H7 (cell line): ENCODE results near the gene SRSF8. TPM values are rescaled to one million over a fixed set of nuclear protein-coding genes. Genes with fewer than 3 reads are reported as not detected.
"Not testable (repeated sequence)": the region's sequence is repeated elsewhere in the genome, so short reads cannot be mapped to it uniquely, and the experiment has no call there.

Experiments used
- DNase-seq: peaks from one replicate; pipeline ENCODE4 v3.0.0; 2012
- H3K27me3 ChIP-seq: 2 replicates; pipeline ENCODE4 v1.6.0; 2011; ENCODE audit warnings: mild to moderate bottlenecking, low read length; ENCODE audit not compliant: control insufficient read depth, insufficient read depth
- H3K36me3 ChIP-seq: replicated peaks from 2 replicates; pipeline ENCODE4 v1.5.1; 2011; ENCODE audit warnings: low read length; ENCODE audit not compliant: control insufficient read depth, insufficient read depth
- H3K4me3 ChIP-seq: 2 replicates; pipeline ENCODE4 v1.5.1; 2011; ENCODE audit warnings: low read depth, mild to moderate bottlenecking, control low read depth, low read length, moderate library complexity; ENCODE audit not compliant: insufficient read depth
- total RNA-seq: library from RNA; depleted of rRNA; stranded (reverse); fragments of >200 nt; shearing (Covaris generic); gene quantifications from 2 replicates; pipeline ENCODE4 v1.2.3, GENCODE V29; 2014; rRNA removed

The SRSF8 gene, protein sequence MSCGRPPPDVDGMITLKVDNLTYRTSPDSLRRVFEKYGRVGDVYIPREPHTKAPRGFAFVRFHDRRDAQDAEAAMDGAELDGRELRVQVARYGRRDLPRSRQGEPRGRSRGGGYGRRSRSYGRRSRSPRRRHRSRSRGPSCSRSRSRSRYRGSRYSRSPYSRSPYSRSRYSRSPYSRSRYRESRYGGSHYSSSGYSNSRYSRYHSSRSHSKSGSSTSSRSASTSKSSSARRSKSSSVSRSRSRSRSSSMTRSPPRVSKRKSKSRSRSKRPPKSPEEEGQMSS
- total RNA-seq, result 11.6 and 15.2 TPM in 2 replicates

DNA sequence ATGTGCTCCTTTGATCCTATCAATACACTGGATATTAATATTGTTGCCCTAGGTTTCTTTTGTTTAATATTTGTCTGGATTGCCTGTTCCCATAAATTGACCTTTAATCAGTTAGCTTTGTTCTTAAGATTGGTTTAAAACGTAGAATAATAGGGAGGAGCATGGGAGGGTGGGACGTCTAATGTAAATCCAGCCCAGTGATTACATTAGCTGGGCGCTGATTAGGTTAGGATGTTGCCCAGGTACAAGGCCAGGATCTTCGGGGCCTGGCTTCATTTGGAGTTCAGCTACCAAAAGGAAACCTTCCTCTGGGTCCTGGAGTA, at the start of gene SRSF8:
TSS of gene SRSF8 (plus strand) at position 204 of the 323 bp plus-strand sequence. CDS start 308 bp downstream, outside the sequence.
- no peak for DNase-seq

DNA sequence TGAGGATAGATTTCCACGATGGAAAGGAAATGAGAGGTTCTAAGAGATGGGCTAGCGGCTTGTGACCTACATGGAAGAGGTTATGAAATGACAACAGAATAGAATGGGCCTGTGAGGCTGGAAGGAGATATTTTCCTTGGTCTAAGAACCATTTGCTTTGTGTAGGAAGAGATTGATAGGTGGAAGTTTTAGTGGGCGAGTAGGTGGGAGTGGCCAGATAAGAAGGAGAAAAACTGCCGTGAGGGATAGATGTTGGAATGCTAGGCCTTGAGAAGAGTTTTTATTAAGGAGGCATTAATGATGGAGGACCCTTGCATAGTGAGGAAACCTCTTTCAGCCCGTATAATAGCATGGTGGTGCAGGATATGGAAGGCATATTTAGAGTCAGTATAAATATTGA, 45.3 kb upstream of the SRSF8 start:
- not testable (repeated sequence) for DNase-seq, H3K36me3 ChIP-seq, H3K27me3 ChIP-seq, H3K4me3 ChIP-seq

More for the DNA sequence above, at the start of gene SRSF8:
- Histone ChIP-seq H3K27me3 (no peaks in the 10 kb centered on the region), H3K4me3 (peak within 1 kb of the TSS; percentile 70), H3K36me3 (no peaks in the 10 kb centered on the region)

DNA sequence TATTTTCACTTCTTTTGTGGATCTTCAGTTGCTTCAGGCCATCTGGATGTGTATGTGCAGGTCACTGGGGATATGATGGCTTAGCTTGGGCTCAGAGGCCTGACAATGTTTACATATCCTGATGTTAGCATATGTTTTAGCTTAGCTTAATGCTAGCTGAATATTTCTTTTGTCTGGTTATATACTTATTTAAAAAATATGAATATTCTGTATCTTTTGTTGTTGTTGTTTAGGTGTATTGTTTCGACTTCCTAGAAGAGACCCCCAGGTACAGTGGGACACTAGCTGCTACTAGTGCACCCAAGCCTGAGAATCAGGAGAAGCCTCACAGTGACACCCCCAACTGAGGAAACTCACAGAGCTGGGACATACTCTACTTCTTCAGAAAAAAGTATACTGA, 41.8 kb upstream of the SRSF8 start, which contains the start of gene KDM4E:
TSS of gene KDM4E (plus strand) at position 301 of the 400 bp plus-strand sequence. CDS start 300 bp downstream, outside the sequence.
- no peak for DNase-seq
- Histone ChIP-seq H3K4me3 (no peak within 1 kb of the TSS), H3K36me3 (no peaks in the 10 kb centered on the region), H3K27me3 (no peaks in the 10 kb centered on the region)

DNA sequence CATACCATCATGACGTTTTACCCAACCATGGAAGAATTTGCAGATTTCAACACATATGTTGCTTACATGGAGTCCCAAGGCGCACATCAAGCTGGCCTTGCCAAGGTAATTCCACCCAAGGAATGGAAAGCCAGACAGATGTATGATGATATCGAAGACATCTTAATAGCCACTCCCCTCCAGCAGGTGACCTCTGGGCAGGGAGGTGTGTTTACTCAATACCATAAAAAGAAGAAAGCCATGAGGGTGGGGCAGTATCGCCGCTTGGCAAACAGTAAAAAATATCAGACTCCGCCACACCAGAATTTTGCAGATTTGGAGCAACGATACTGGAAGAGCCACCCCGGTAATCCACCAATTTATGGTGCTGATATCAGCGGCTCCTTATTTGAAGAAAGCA, 41.1 kb upstream of the SRSF8 start:
- H3K27me3 ChIP-seq, DNase-seq, H3K36me3 ChIP-seq, H3K4me3 ChIP-seq: not testable (repeated sequence)

DNA sequence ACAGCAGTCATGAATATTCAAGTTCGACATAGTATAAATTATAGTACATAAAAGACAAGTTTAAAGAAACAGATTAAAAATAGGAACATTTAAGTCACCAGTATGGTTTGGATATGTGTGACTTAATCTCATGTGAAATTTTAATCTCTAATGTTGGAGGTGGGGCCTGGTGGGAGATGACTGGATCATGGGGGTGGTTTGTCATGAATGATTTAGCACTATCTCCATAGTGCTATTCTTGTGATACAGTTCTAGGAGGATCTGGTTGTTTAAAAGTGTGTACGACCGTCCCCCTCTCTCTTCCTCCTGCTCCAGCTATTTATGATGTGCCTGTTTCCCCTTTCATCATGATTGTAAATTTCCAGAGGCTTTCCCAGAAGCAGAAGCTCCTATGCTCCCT, 38.4 kb upstream of the SRSF8 start:
- no peak for DNase-seq

DNA sequence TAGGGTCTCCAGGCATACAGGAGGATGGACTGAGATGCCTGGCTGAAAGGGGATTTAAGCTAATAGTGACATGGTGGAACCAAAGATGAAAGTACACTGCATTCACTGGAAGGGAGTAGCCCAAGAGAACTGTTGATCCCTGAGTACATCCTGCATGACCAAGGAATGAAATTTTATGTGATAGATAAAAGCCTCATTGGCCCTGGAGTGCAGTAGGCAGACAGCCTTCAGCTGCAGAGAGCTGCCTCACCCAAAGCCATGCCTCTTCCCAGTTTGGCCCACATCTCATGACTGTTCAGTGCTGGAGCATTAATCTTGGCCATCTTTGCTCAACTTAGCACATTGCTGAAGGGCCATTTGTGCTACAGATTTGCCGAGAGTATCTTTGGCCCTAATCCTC, 33.7 kb upstream of the SRSF8 start:
- Histone ChIP-seq H3K27me3 (no peaks in the 10 kb centered on the region; the same call in 1 of the 2 replicates), H3K36me3 (no peaks in the 10 kb centered on the region), H3K4me3 (no peak overlapping the region)
- DNase-seq, result no peak

More for the DNA sequence above, 38.4 kb upstream of the SRSF8 start:
- H3K4me3 ChIP-seq, result no peak overlapping the region
- H3K27me3 ChIP-seq, result no peaks in the 10 kb centered on the region
- H3K36me3 ChIP-seq, result no peaks in the 10 kb centered on the region

DNA sequence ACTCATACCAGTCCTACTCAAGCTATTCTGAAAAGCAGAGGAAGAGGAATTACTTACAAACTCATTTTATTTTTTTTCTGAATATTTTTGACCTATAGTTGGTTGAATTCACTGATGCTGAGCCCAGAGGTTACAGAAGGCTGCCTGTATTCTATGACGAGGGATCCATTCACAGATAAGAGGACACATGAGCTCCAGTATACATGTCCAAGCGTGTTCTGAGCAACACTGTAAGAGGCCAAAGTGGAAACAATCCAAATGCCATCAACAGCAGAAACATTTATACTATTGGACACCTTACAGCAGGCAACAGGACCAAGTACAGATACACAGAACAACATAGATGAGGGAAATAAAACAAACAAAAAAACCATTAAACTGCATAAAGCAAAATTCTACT, 31.4 kb upstream of the SRSF8 start:
- Histone ChIP-seq H3K36me3 (no peaks in the 10 kb centered on the region), H3K27me3 (no peaks in the 10 kb centered on the region; the same call in 1 of the 2 replicates), H3K4me3 (no peak overlapping the region)
- no peak for DNase-seq

DNA sequence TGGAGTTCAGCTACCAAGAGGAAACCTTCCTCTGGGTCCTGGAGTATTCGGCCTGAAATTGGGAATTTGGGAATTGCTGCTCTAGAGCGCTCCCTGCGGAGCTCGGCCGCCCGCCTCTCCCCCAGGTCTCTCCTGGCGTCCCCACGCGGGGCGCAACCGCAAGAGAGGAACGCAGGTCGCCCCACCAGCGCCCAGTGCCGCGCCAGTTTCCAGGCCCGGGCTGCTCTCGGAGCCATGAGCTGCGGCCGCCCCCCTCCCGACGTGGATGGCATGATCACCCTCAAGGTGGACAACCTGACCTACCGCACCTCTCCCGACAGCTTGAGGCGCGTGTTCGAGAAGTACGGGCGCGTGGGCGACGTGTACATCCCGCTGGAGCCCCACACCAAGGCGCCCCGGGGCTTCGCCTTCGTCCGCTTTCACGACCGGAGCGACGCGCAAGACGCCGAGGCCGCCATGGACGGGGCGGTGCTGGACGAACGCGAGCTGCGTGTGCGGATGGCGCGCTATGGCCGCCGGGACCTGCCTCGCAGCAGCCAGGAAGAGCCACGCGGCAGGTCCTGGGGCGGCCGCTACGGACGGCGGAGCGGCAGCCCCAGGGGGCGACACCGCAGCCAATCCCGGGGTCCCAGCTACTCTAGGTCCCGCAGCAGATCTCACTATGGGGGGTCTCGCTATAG, 29.2 kb upstream of the SRSF8 start:
- not testable (repeated sequence) for H3K27me3 ChIP-seq, DNase-seq, H3K36me3 ChIP-seq, H3K4me3 ChIP-seq

DNA sequence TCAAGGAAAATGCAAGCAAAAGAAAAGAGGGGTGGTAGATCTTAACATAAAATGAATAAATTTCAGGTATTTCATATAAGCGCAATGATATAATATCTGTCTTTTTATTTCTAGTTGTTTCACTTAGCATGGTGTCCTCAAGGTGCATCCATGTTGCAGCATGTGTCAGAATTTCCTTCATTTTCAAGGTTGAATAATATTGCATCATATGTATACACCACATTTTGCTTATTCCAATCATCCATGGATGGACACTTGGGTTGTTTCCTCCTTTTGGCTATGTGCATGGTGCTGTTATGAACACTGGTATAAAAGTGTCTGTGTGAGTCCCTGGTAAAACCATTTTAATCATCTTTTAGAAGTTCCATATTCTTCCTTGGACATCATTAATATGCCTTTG, 24.5 kb upstream of the SRSF8 start:
- Histone ChIP-seq H3K4me3 (no peak overlapping the region), H3K27me3 (no peaks in the 10 kb centered on the region), H3K36me3 (no peaks in the 10 kb centered on the region)
- DNase-seq, result no peak

DNA sequence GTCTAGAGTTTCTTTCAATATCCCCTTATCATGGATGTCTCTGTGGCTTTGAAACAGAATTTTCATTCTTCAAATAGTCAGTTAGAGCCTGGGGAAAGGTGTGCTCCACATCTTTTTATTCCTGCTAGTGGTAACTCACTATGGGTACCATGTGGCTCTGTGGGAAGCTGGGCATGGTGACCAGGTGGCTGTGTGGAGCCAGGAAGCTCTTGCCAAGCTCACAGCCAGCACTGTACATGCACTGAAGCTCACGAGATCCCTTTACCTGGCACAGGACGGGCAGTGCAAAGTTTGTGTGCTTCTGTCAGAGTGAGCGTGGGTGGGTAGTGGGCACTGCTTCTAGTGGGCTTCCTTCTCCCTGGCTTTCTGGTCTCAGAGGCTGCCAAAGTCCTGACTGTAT, 23.8 kb upstream of the SRSF8 start:
- Histone ChIP-seq H3K27me3 (no peaks in the 10 kb centered on the region), H3K4me3 (no peak overlapping the region), H3K36me3 (no peaks in the 10 kb centered on the region)
- DNase-seq, result no peak

DNA sequence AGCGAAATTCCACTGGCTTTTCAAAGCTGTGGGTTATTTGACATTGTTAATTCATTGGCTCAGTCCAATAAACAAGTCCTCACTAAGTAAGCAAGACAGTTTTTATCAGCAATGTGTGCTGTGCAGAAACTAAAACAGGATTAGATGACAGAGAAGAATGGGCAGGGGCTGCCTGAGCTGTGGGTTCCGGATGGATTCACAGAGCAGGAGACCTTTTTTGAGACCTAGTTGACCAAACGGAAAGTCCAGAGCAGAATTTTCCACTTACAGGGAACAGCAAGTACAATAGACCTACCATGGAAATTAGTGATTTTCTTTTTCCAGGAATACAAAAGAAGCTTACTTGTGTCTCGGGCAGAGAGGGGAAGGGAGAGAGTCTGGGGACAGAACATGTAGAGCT, 22.7 kb upstream of the SRSF8 start:
- no peak for DNase-seq
- no peaks in the 10 kb centered on the region for H3K36me3 ChIP-seq
- no peak overlapping the region for H3K4me3 ChIP-seq
- H3K27me3 ChIP-seq, result no peaks in the 10 kb centered on the region

DNA sequence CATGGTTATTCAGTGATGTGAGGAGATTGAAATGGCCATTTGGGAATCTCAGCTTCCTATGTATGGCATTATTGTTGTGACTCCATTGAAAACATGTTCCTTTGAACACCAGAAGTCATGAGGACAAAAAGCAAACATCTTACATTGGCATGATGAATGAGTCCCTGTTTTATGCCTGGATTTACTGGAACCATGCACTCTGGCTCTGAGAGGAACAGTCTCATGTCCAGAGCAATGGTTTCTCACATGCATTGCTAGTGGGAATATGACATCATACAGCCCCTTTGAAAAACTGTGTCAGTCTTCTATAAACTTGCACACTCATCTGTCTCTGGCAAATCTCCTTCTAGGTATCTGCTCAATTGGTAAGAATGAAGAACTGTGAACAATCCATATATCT, 20.9 kb upstream of the SRSF8 start:
- Histone ChIP-seq H3K27me3 (no peaks in the 10 kb centered on the region), H3K4me3 (no peak overlapping the region), H3K36me3 (no peaks in the 10 kb centered on the region)
- DNase-seq, result no peak

DNA sequence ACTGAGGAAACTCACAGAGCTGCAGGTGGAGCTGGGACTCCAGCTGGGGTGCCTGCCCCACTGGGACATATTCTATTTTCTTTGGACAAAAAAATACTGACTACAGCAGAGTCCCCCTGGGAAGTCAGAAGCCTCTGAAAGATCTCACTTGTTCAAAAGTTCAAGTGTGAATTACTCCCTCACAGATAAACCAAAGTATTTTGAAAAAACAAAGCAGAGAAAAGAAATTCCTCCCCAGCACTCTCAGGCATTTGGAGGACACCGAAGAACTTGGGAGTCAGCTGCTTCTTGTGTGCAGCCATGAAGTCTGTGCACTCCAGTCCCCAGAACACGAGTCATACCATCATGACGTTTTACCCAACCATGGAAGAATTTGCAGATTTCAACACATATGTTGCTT, 17.6 kb upstream of the SRSF8 start, which contains the start of gene KDM4F:
TSS of gene KDM4F (plus strand) at position 301 of the 400 bp plus-strand sequence.
- H3K4me3 ChIP-seq, H3K36me3 ChIP-seq, H3K27me3 ChIP-seq, DNase-seq: not testable (repeated sequence)

DNA sequence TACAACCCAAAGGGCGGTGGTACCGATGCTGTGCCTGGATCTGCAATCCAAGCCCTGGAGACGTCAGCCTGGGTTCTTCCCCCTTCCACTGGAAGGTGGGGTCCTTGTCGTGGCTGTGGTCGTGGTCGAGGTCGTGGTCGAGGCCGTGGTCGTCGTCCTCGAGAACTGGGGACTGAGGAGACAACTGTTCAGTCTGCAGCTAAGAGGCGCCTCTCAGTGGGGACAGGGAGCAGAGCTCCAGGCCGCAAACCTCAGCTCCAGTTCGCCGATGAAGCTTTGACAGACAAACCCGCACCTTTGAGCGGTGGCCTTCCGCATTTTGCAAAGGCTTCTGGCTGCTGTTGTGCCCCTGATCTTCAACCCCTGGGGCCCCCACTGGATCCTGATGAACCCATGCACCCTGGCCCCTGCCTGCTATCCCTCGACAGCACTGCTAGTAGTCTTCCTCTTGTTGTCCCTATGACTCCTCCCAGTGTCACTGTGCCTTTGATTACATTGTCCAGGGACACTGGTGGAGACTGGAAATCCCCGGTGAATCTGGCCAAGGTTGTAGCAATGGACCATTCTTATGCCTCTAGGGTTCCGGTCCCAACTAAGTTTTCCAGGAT, 16.0 kb upstream of the SRSF8 start:
- no peak overlapping the region for H3K4me3 ChIP-seq
- H3K27me3 ChIP-seq, result no peaks in the 10 kb centered on the region
- H3K36me3 ChIP-seq, result no peaks in the 10 kb centered on the region
- no peak for DNase-seq

DNA sequence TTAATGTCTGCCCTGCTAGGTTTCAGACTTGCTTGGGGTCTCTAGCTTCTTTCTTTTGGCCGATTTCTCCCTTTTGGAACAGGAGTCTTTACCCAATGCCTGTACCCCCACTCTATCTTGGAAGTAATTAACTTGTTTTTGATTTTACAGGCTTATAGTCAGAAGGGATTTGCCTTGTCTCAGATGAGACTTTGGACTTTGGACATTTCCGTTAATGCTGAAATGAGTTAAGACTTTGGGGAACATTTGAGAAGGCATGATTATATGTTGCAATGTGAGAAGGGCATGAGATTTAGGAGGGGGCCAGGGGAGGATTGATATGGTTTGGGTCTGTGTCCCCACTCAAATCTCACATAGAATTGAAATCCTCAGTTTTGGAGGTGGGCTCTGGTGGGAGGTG, 12.4 kb upstream of the SRSF8 start:
- no peaks in the 10 kb centered on the region for H3K36me3 ChIP-seq
- no peak for DNase-seq
- H3K4me3 ChIP-seq, result no peak overlapping the region
- H3K27me3 ChIP-seq, result no peaks in the 10 kb centered on the region
